DMS 273 treated with DMSO at 0.1 percent for 48 hours (cell line): Measurements from ENCODE around the gene PI16.
"Not testable (repeated sequence)": the region's sequence is repeated elsewhere in the genome, so short reads cannot be mapped to it uniquely, and the experiment has no call there.

Source experiments
- DNase-seq: peaks from one replicate; lab custom pipeline; 2025; lab: John Stamatoyannopoulos, UW

The PI16 gene

GRCh38 chr6:36928547-36928918 lies 26.0 kb upstream of the PI16 start:
- DNase-seq: no peak

- DNase-seq: no peak
Measured at GRCh38 chr6:36929152-36929551, 25.4 kb upstream of the PI16 start.

DNA sequence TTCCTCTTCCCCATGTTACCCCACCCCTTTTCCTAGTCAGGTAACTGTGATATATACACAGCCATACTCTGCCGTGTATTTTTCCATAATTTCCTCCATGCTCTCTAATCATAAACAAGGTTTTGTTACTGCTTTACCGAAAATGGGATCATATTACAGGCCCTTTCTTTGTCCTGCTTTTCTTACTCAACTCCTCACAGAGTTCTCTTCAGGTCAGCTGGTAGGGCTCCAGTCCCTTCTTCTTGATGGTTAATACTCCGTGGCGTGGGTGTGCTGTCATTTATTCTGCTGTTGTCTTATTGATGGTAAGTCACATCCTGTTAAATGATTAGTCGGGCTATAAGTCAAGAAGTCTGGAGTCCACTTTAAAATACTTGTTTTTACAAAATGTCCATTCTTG lies 24.9 kb upstream of the PI16 start:
- DNase-seq: no peak

- DNase-seq: no peak
Measured at GRCh38 chr6:36930483-36930882, 24.1 kb upstream of the PI16 start.

DNA sequence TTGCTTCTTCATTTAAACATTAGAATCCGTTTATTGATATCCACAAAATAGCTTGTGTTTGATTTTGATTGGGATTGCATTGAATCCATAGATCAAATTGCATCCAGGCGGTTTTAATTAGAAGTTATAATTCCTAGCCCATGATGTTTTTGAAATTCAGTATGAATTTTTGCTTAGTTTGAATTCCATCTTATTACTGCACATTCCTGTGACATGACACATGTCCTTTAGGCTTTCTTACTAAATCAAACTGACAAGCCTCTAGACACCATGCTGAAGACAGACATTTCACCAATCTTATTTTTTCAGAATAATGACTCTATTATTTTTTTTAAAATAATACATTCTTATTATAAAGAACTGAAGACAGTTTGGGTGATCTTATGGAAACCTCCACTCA lies 21.4 kb upstream of the PI16 start:
- no peak for DNase-seq

DNA sequence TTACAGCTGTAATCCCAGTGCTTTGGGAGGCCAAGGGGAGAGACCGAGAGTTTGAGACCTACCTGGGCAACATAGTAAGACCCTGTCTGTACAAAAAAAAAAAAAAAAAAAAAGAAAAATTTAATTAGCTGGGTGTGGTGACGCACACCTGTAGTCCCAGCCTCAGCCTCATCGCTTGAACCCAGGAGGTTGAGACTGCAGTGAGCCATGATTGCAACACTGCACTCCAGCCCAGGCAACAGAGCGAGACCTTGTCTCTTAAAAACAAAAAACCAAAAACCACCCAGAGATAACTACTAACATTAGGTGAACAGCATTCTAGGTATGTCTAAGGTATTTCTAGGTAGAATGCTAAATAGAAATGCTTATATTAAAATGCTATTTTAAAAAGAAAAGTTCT lies 21.0 kb upstream of the PI16 start:
- no peak for DNase-seq

GRCh38 chr6:36934901-36935300 lies 19.6 kb upstream of the PI16 start:
- DNase-seq: no peak

- no peak for DNase-seq
Measured at GRCh38 chr6:36936824-36937223, 17.7 kb upstream of the PI16 start.

DNA sequence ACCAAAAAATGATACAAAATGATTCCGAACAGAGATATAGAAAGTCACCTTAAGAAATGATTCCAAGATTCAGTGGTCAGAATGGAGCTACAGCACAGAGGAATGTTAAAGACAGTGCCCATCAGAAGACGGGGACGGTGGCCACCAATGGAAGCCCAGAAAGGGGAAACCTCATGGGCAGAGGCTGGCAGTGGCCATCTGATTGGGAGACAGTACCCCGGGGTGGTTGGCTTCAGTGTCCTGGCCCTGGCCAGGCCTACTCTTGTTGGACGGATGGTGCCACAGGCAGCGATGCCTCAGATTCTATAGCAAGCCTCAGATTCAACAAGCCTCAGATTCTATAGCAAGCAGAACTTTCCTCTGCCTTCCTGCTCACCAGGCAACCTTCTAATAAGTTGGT lies 16.6 kb upstream of the PI16 start:
- DNase-seq: no peak

DNA sequence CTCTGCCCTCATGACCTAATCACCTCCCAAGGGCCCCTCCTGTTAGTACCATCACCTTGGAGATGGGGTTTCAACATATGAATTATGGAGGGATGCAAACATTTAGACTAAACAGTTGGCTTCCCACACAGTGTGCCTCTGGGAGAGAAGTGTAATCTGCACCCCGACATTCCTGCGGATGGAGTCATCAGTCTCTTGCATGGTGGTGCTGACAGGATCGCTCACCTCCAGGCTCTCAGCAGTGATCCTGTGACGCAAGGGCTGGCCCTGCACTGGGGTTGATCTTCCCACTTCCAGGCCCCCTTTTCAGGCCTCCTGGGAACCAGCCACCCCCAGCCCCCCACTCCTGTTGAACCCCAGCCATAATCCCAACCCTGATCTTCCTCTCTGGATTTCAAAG lies 16.0 kb upstream of the PI16 start:
- DNase-seq: no peak

- DNase-seq: not testable (repeated sequence)
Measured at GRCh38 chr6:36939005-36939404, 15.5 kb upstream of the PI16 start.

- no peak for DNase-seq
Measured at GRCh38 chr6:36940027-36940426, 14.5 kb upstream of the PI16 start.

GRCh38 chr6:36941561-36941960 lies 13.0 kb upstream of the PI16 start:
- DNase-seq: not testable (repeated sequence)

- DNase-seq: not testable (repeated sequence)
Measured at GRCh38 chr6:36942329-36942728, 12.2 kb upstream of the PI16 start.

- no peak for DNase-seq
Measured at GRCh38 chr6:36944650-36945049, 9.9 kb upstream of the PI16 start.

- DNase-seq: no peak
Measured at GRCh38 chr6:36945301-36945700, 9.2 kb upstream of the PI16 start.

- no peak for DNase-seq
Measured at GRCh38 chr6:36946526-36946925, 8.0 kb upstream of the PI16 start.

DNA sequence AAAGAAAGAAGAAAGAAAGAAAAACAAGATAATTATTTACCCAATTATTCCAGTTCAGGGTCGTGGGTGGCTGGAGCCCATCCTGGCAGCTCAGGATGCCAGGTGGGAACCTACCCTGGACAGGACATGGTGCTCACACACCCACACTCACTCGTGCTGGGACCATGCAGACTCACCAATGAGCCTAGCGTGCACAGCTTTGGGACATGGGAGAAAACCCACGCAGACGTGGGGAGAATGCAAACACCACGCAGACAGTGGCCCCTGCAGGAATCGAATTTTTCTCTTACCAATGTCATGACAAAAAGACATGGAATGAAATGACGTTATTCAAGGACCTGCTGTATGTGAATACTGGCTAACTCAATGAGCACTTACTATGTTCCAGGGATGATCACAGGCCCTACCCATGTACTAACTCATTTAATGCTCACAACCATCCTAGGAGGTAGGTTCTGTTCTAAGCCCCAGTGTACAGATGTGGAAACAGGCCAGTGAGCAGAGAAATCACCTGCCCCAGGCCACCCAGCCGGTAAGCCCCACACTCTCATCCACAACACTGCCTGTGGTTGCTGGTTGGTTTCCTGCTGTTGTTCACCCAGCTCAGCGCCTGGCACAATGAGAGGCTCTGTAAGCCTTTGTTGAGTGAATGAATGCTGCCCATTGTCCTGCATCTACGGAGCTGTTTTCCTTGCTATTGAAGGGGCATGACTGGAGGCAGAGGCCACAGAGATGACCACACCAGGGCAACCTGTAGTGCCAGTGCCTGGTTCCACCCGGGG lies 6.8 kb upstream of the PI16 start:
- DNase-seq: no peak

- DNase-seq: not testable (repeated sequence)
Measured at GRCh38 chr6:36949076-36949475, 5.5 kb upstream of the PI16 start.

GRCh38 chr6:36949636-36950035 lies 4.9 kb upstream of the PI16 start:
- DNase-seq: no peak

- DNase-seq: no peak
Measured at GRCh38 chr6:36953931-36954261, 642 bp upstream of the PI16 start.

GRCh38 chr6:36955136-36955535 lies 598 bp downstream of the PI16 start:
- DNase-seq: no peak

DNA sequence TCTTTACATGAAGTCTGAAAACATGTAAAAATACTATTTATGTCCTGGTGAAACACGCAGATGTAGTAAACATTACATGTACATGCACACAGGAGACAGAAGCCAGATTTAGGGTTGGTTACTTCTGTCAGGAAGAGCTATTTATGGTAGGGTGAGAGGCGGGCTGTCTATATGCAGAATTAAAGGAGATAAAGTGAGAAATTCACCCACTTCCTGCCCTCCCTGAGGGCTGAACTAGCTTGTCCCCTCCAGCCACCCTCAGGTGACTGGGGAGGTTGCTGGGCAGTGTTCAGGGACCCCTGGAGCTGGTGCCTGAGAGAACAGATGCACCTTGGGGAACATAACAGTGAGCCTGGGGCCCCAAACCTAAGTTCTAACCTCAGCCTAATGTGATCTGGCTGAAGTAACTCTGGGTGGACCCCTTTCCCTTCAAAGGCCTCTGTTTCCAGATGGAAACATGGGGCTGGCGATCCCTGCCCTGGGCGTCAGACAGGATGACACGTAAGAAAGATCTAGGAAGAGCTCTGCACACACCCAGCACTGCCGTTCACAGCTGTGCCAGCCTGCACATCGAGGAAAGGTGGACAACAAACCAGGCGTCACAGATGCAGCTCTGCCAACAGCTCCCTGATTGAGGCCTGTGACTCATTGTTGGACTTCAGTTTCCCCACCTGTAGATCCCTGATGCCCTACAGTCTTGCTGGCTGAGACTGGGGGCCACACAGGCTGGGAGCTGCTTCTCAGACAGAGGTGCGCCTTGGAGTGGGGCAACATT lies 1.3 kb downstream of the PI16 start:
- no peak for DNase-seq

GRCh38 chr6:36956446-36956820 lies 1.9 kb downstream of the PI16 start:
- DNase-seq: no peak
